Measurements from ENCODE around the gene CHSY3.

GRCh38 chr5:129977810-129978209 lies 73.5 kb downstream of the CHSY3 start:
- no peak for TF ChIP-seq CTCF (IDR thresholded peaks at IDR 0.05; ENCODE audit: low read depth, low read length)
- no peak for TF ChIP-seq POLR2A (IDR thresholded peaks at IDR 0.05; ENCODE audit: extremely low read depth, insufficient read length)

All from NB4 (cell line).